ENCODE results near the gene GSG1L. TPM values are rescaled to one million over a fixed set of nuclear protein-coding genes. Genes with fewer than 3 reads are reported as not detected.
A peak's percentile ranks its signal among the peaks of the same experiment; 100 is the strongest.

The GSG1L gene
- total RNA-seq, 2 experiments from 2014 or later: not detected

DNA sequence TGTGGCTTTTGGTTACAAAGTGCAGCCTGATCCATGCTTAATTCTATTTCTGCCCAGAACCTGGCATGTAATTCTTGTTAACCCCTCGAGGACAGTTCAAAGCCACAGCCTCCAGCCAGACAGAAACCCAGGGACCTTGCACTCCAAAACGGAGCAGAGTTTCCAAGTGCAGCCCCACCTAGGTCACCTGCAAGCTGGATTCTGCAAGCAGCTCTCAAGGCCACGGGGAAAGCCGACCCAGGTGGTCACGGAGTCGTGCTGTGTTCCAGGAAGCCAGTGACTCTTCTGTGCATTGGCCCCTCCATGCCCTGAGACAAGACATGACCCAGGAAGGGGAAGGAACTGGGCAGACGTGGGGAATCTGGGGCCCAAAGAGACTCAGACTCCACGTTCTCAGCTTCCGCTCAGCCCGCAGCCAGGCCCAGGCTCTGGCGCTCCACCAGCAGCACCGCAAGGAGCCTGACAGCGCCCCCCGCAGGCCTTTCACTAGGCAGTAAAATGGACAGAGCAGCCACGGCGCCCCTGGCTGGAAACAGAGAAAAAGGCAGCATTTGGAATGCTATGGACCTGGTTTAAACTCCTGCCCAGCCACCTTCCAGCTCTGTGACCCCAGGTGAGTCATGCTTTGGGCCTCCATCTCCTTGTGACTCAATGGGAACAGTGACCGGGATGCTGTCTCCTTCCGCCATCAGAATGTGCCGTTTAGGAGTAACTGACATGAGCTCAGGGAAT lies 27.3 kb upstream of the GSG1L start:
- intact Hi-C loops (cut with DNase I, micrococcal nuclease): no loop called here
- ATAC-seq (no peak), DNase-seq (peak; percentile 28)
- no peaks in the 10 kb centered on the region for H3K27me3 Mint-ChIP-seq
- no peaks in the 10 kb centered on the region for H3K9me3 Mint-ChIP-seq (ENCODE audit: low read depth)
- CTCF ChIA-PET: interaction anchor here (1.2 kb wide), 1 partner anchor 19 kb away, joined by 4 read pairs; no protein-coding TSS in a partner anchor
- no peak overlapping the region for H3K27ac Mint-ChIP-seq
- no peak overlapping the region for H3K4me3 Mint-ChIP-seq
- no peaks in the 10 kb centered on the region for H3K4me1 Mint-ChIP-seq
- no peaks in the 10 kb centered on the region for H3K36me3 Mint-ChIP-seq (ENCODE audit: low read depth)
- POLR2A ChIA-PET: no interaction called here

DNA sequence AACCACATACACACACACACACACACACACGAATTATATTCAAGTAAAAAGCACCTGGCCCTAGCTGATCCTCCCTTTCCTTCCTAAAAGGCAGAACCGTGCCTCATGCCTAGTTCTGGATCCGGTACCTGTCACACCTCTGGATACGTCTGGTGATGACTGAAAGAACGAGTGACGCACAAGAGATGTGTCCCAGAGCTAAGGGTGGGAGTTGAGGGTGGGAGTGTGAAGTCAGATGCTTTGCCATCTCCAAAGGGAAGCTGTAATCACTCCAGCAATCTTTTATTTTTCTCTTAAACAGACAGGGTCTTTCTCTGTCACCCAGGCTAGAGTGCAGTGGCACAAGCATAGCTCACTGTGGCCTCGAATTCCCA lies 26.5 kb upstream of the GSG1L start:
- no peak for DNase-seq
- H3K36me3 Mint-ChIP-seq (ENCODE audit: low read depth): no peaks in the 10 kb centered on the region
- H3K27ac Mint-ChIP-seq: no peak overlapping the region
- no peak for ATAC-seq
- no peaks in the 10 kb centered on the region for H3K27me3 Mint-ChIP-seq
- no peaks in the 10 kb centered on the region for H3K4me1 Mint-ChIP-seq
- CTCF ChIA-PET: interaction anchor here (1.2 kb wide), 1 partner anchor 18 kb away, joined by 4 read pairs; no protein-coding TSS in a partner anchor
- intact Hi-C loops (cut with DNase I, micrococcal nuclease): no loop called here
- no peak overlapping the region for H3K4me3 Mint-ChIP-seq
- POLR2A ChIA-PET: no interaction called here
- H3K9me3 Mint-ChIP-seq (ENCODE audit: low read depth): no peaks in the 10 kb centered on the region

DNA sequence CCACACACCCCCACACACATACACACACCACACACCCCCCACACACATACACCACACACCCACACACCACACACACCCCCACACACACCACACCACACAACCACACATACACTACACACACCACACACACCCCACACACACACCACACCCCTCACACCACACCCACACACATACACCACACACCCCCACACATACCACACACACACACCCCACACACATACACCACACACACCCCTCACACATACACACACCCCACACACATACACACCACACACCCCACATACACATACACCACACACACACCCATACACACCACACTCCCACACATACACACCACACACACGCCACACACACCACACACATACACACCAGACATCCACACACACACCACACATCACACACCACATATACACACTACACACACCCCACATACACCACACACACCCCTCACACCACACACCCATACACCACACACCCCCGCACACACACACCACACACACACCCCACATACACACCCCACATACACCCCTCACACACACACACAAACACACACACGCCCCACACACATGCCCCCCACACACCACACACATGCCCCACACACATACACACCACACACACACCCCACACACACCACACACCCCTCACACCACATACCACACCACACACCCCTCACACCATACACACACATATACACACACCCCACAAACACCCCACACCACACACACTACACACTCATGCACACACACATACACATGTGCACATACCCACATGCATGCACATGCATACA lies 25.9 kb upstream of the GSG1L start:
- ATAC-seq (peak; percentile 24), DNase-seq (no peak)
- ChIA-PET CTCF (interaction anchor here (1.2 kb wide), 1 partner anchor 18 kb away, joined by 4 read pairs; no protein-coding TSS in a partner anchor), POLR2A (no interaction called here)
- H3K9me3 Mint-ChIP-seq (ENCODE audit: low read depth): no peaks in the 10 kb centered on the region
- H3K4me1 Mint-ChIP-seq: no peaks in the 10 kb centered on the region
- no peak overlapping the region for H3K27ac Mint-ChIP-seq
- H3K4me3 Mint-ChIP-seq: no peak overlapping the region
- intact Hi-C loops (cut with DNase I, micrococcal nuclease): no loop called here
- H3K27me3 Mint-ChIP-seq: no peaks in the 10 kb centered on the region
- H3K36me3 Mint-ChIP-seq (ENCODE audit: low read depth): no peaks in the 10 kb centered on the region

DNA sequence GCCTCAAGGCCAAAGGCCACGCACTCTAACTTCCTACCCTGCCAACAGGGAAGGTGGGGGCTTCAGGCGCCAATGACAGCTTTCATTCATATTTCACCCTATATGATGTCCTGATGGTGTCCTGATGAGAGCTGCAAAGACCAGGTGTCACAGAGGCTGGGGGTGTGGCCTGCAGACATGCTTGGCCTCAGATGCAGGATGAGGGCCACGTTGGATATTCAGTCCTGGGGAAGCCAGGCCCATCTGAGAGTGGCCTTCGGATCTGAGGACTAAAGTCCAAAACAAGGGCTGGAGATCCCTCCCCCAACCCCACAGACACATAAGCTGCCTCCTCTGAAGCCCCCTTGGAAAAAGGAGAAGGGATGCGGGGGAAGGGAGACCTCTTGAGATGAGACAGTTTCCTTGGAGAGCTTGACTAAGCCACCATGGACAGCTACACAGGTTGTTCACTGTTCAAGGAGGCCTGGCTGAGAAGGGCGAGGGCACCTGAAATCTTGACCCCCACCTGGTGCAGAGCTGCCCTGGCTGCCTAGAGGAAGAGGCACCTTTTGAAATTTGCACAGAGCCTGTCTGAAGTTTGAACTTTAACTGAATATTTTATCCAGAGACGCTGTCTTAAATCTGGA lies 24.3 kb upstream of the GSG1L start:
- Mint-ChIP-seq H3K27me3 (no peaks in the 10 kb centered on the region), H3K27ac (no peak overlapping the region), H3K4me1 (no peaks in the 10 kb centered on the region), H3K36me3 (ENCODE audit: low read depth) (no peaks in the 10 kb centered on the region), H3K4me3 (no peak overlapping the region), H3K9me3 (ENCODE audit: low read depth) (no peaks in the 10 kb centered on the region)
- ChIA-PET POLR2A (no interaction called here), CTCF (interaction anchor here (0.7 kb wide), 1 partner anchor 17 kb away, joined by 3 read pairs; no protein-coding TSS in a partner anchor)
- intact Hi-C loops (cut with DNase I, micrococcal nuclease): no loop called here
- ATAC-seq (peak; percentile 21), DNase-seq (peak; percentile 17)

GRCh38 chr16:28087140-28087660 lies 23.7 kb upstream of the GSG1L start:
- DNase-seq (no peak), ATAC-seq (no peak)
- no peak overlapping the region for H3K4me3 Mint-ChIP-seq
- H3K27me3 Mint-ChIP-seq: no peaks in the 10 kb centered on the region
- intact Hi-C loops (cut with DNase I, micrococcal nuclease): no loop called here
- H3K4me1 Mint-ChIP-seq: no peaks in the 10 kb centered on the region
- ChIA-PET POLR2A (no interaction called here), CTCF (no interaction called here)
- H3K36me3 Mint-ChIP-seq (ENCODE audit: low read depth): no peaks in the 10 kb centered on the region
- H3K9me3 Mint-ChIP-seq (ENCODE audit: low read depth): no peaks in the 10 kb centered on the region
- no peak overlapping the region for H3K27ac Mint-ChIP-seq

DNA sequence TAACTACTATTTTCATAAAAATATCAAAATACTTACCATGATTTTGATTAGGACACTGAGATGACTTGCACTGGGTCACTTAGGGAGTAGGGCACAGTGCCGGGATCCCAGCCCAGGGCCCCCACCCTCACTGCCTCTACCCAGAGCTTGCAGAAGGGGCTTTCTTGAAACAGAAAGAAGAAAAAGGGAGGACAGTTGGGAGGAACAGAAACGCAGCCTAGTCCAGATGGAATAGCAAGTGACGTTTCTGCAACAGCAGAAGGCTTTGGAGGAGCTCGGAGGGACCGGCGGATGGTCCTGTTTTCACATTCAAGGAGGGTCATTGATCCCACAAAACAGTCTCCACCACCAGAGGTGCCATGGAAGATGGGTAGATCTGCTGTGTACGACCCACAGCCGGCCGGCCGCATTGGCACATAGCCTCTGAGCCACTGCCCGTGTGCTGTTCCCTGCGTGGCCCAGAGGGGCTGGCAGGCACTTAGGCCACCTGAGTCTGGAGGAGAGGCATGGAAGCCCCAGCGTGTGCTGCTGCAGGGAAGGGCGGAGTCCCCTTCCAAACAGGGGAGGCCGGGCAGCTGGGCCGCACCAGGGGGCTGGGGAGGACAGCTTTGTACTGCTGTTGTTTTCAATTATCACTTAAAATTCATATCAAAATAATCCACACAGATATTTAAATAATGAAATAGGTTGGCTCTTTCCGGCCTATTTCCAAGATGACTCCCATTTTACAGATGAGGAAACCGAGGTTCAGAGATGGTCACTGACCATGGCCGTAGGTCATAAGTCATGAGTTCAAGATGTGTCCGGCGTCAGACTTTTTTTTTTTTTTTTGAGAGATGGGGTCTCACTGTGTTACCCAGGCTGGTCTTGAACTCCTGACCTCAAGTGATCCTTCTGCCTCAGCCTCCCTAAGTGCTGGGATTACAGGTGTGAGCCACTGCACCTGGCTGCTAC lies 22.9 kb upstream of the GSG1L start:
- Mint-ChIP-seq H3K36me3 (ENCODE audit: low read depth) (no peaks in the 10 kb centered on the region), H3K4me1 (no peaks in the 10 kb centered on the region), H3K27ac (no peak overlapping the region), H3K9me3 (ENCODE audit: low read depth) (no peaks in the 10 kb centered on the region), H3K27me3 (no peaks in the 10 kb centered on the region), H3K4me3 (no peak overlapping the region)
- ATAC-seq: no peak
- ChIA-PET CTCF (no interaction called here), POLR2A (no interaction called here)
- intact Hi-C loops (cut with DNase I, micrococcal nuclease): no loop called here
- no peak for DNase-seq

DNA sequence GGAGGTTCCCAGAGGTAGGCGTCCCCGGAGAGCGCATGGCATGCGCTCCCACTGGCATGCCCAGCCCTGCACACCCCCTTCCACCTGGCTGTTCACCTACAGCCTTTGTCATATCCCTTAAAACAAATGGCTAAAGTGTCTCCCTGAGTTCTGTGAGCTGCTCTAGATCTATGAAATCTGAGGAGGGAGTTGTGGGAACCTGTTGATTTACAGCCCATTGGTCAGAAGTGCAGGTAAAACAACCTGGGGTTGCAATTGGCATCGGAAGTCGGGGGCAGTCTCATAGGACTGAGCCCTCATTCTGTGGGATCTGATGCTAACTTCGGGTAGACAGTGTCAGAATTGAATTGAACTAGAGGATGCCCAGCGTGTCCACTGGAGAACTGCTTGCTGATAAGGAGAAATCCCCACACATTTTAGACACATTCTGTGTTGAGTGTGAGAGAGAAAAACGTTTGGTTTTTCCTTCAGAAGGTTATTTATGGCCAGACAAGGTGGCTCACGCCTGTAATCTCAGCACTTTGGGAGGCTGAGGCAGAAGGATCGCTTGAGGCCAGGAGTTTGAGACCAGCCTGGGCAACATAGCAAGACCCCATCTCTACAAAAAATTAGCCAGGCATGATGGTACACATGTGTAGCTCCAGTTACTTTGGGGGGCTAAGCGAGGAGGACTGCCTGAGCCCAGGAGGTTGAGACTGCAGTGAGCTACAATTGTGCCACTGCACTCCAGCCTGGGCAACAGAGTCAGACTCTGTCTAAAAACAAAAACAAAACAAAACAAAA lies 22.1 kb upstream of the GSG1L start:
- Mint-ChIP-seq H3K9me3 (ENCODE audit: low read depth) (no peaks in the 10 kb centered on the region), H3K4me1 (no peaks in the 10 kb centered on the region), H3K27me3 (no peaks in the 10 kb centered on the region), H3K36me3 (ENCODE audit: low read depth) (no peaks in the 10 kb centered on the region), H3K4me3 (no peak overlapping the region), H3K27ac (no peak overlapping the region)
- intact Hi-C loops (cut with DNase I, micrococcal nuclease): no loop called here
- ChIA-PET CTCF (interaction anchor here (0.6 kb wide), 1 partner anchor 35 kb away, joined by 3 read pairs; no protein-coding TSS in a partner anchor), POLR2A (no interaction called here)
- no peak for DNase-seq
- ATAC-seq: no peak

GRCh38 chr16:28084209-28084608 lies 20.7 kb upstream of the GSG1L start:
- ATAC-seq: no peak
- Mint-ChIP-seq H3K4me1 (no peaks in the 10 kb centered on the region), H3K27me3 (no peaks in the 10 kb centered on the region), H3K27ac (no peak overlapping the region), H3K4me3 (no peak overlapping the region), H3K36me3 (ENCODE audit: low read depth) (no peaks in the 10 kb centered on the region), H3K9me3 (ENCODE audit: low read depth) (no peaks in the 10 kb centered on the region)
- intact Hi-C loops (cut with DNase I, micrococcal nuclease): no loop called here
- ChIA-PET CTCF (interaction anchor here (0.7 kb wide), 1 partner anchor 14 kb away, joined by 3 read pairs; no protein-coding TSS in a partner anchor), POLR2A (no interaction called here)
- DNase-seq: no peak

GRCh38 chr16:28082624-28083023 lies 19.1 kb upstream of the GSG1L start:
- no peak overlapping the region for H3K4me3 Mint-ChIP-seq
- H3K27ac Mint-ChIP-seq: no peak overlapping the region
- no peaks in the 10 kb centered on the region for H3K9me3 Mint-ChIP-seq (ENCODE audit: low read depth)
- ATAC-seq (no peak), DNase-seq (no peak)
- ChIA-PET POLR2A (no interaction called here), CTCF (interaction anchor here (0.8 kb wide), 1 partner anchor 11 kb away, joined by 6 read pairs; no protein-coding TSS in a partner anchor)
- H3K4me1 Mint-ChIP-seq: no peaks in the 10 kb centered on the region
- no peaks in the 10 kb centered on the region for H3K27me3 Mint-ChIP-seq
- H3K36me3 Mint-ChIP-seq (ENCODE audit: low read depth): no peaks in the 10 kb centered on the region
- intact Hi-C loops (cut with DNase I, micrococcal nuclease): no loop called here

GRCh38 chr16:28081391-28081968 lies 18.0 kb upstream of the GSG1L start:
- ATAC-seq: no peak
- Mint-ChIP-seq H3K4me1 (no peaks in the 10 kb centered on the region), H3K4me3 (no peak overlapping the region), H3K27me3 (no peaks in the 10 kb centered on the region), H3K36me3 (ENCODE audit: low read depth) (no peaks in the 10 kb centered on the region), H3K27ac (no peak overlapping the region), H3K9me3 (ENCODE audit: low read depth) (no peaks in the 10 kb centered on the region)
- intact Hi-C loops (cut with DNase I, micrococcal nuclease): no loop called here
- DNase-seq: no peak
- ChIA-PET POLR2A (no interaction called here), CTCF (no interaction called here)

Measured in activated CD4-positive, alpha-beta T cell treated with anti-CD3 and anti-CD28 coated beads for 36 hours (primary cell).